A673 (cell line): Measurements from ENCODE around the gene CCDC27.

ENCODE experiments used
- EZH2 ChIP-seq: fragments of 200-600 bp; sonication (generic); IDR thresholded peaks from 2 replicates; pipeline ENCODE4 v1.6.1; 2017; ENCODE audit warnings: borderline replicate concordance, low read depth, mild to moderate bottlenecking, mixed read lengths, antibody characterized with exemption, low read length; ENCODE audit not compliant: poor library complexity, severe bottlenecking
- TF ChIP-seq, protein P1 (sequence below): fragments of 300-800, 200-600 bp; sonication (generic); conservative IDR thresholded peaks from 2 replicates; pipeline ENCODE4 v1.5.1; 2017; ENCODE audit warnings: low read depth, mild to moderate bottlenecking, antibody characterized with exemption, low read length, moderate library complexity, mixed read lengths

DNA sequence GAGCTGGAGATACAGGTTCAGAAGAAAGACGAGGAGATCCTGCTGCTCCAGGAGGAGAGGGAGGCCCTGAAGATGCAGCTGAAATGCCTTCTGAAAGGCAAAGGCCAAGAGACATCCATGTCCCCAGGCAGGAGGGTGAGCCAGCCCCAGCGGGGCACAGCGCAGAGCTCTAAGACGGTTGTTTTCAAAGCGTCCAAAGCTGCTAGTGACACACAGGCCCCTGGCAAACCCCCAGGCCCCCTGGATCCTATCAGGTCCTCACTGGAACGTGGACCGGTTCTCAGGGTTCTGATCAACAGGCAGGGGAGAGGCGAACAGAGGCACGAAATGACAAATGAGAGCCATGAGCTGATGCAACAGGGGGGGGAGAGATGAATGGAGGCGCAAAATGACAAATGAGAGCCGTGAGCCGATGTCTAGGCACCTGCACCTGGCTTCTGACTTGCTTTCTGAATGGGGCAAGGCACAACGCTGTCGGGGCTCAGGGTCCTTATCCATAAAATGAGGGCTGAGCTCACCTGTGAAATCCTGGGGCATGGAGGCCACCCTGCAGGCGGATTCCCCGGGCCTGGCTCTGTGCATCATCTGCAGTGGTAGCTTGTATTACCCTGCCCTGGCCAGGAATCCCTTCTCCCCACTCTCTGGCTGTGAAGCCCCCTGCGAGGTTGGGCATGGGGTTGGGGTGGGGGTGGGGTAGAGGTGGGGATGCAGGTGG, 9.2 kb downstream of the CCDC27 start:
- TF ChIP-seq EZH2: no peak
- TF ChIP-seq, protein P1, sequence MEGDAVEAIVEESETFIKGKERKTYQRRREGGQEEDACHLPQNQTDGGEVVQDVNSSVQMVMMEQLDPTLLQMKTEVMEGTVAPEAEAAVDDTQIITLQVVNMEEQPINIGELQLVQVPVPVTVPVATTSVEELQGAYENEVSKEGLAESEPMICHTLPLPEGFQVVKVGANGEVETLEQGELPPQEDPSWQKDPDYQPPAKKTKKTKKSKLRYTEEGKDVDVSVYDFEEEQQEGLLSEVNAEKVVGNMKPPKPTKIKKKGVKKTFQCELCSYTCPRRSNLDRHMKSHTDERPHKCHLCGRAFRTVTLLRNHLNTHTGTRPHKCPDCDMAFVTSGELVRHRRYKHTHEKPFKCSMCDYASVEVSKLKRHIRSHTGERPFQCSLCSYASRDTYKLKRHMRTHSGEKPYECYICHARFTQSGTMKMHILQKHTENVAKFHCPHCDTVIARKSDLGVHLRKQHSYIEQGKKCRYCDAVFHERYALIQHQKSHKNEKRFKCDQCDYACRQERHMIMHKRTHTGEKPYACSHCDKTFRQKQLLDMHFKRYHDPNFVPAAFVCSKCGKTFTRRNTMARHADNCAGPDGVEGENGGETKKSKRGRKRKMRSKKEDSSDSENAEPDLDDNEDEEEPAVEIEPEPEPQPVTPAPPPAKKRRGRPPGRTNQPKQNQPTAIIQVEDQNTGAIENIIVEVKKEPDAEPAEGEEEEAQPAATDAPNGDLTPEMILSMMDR: no peak
